ENCODE measurements around the gene HEBP1.

HEBP1 gene

GRCh38 chr12:12958886-12959285, 41.2 kb downstream of the HEBP1 start:
- no peak for TF ChIP-seq CTCF (IDR thresholded peaks at IDR 0.05)

- no peak for TF ChIP-seq CTCF (IDR thresholded peaks at IDR 0.05)
These were observed 45.0 kb downstream of the HEBP1 start for GRCh38 chr12:12954878-12955625.

- TF ChIP-seq CTCF (IDR thresholded peaks at IDR 0.05), result no peak
These were observed 45.7 kb downstream of the HEBP1 start for GRCh38 chr12:12954356-12954755.

- no peak for TF ChIP-seq CTCF (IDR thresholded peaks at IDR 0.05)
These were observed 48.0 kb downstream of the HEBP1 start, which contains the start of gene GPRC5D for GRCh38 chr12:12952036-12952435. Gene GPRC5D (minus strand): TSS chr12:12952170. CDS start chr12:12950384, 1,786 bp downstream.

GRCh38 chr12:12951504-12951903, 48.6 kb downstream of the HEBP1 start:
- no peak for TF ChIP-seq CTCF (IDR thresholded peaks at IDR 0.05)

GRCh38 chr12:12947902-12948301, 52.2 kb downstream of the HEBP1 start:
- TF ChIP-seq CTCF (IDR thresholded peaks at IDR 0.05), result no peak

GRCh38 chr12:12946686-12947355, 53.2 kb downstream of the HEBP1 start:
- TF ChIP-seq CTCF (IDR thresholded peaks at IDR 0.05), result no peak

Data from LNCAP (cell line).